ENCODE data around the gene GTF3C5. TPM values are rescaled to one million over a fixed set of nuclear protein-coding genes. Genes with fewer than 3 reads are reported as not detected.

GTF3C5 gene
- total RNA-seq, 2 experiments from 2014 or later, result 49.0 to 52.4 TPM

GRCh38 chr9:133103183-133103986 lies 72.6 kb downstream of the GTF3C5 start:
- DNase-seq (peak; percentile 38 to 76 (median 50)), ATAC-seq (ENCODE audit: poor library complexity) (peak; percentile 50)
- ChIA-PET CTCF (interaction anchor here (0.6 to 6.0 kb wide), 4 partner anchors 15 to 45 kb away, joined by 3 to 39 read pairs (median 16); no protein-coding TSS in a partner anchor), POLR2A (interaction anchor here (0.7 to 1.5 kb wide), 2 partner anchors 41 to 46 kb away, joined by 3 to 7 read pairs; no protein-coding TSS in a partner anchor)
- Mint-ChIP-seq H3K36me3 (ENCODE audit: low read depth) (peaks cover 86% of the 10 kb centered on the region), H3K4me3 (peak overlapping the region; percentile 11), H3K9me3 (no peaks in the 10 kb centered on the region), H3K27me3 (no peaks in the 10 kb centered on the region), H3K4me1 (ENCODE audit: low read depth) (no peaks in the 10 kb centered on the region), H3K27ac (peak overlapping the region; percentile 51)
- H3K27ac ChIP-seq (ENCODE audit: low read depth in 1 of 2, low read length in 2 of 2), result peak overlapping the region in 1 of 2 donors; percentile 19
- H3K36me3 ChIP-seq (ENCODE audit: insufficient read depth, low read length), result peaks cover 97% of the 10 kb centered on the region
- no peak overlapping the region for H3K4me3 ChIP-seq (ENCODE audit: low read length)
- peak; percentile 96 for TF ChIP-seq CTCF (IDR thresholded peaks at IDR 0.05)
- no peaks in the 10 kb centered on the region for H3K27me3 ChIP-seq (ENCODE audit: control insufficient read depth in 1 of 2, insufficient read depth in 2 of 2, low read length in 2 of 2)
- H3K9me3 ChIP-seq (ENCODE audit: control insufficient read depth in 1 of 2, insufficient read depth in 1 of 2, low read length in 2 of 2), result peaks cover 0 to 9% of the 10 kb centered on the region in 2 experiments
- intact Hi-C loops (cut with DNase I, micrococcal nuclease), result loop anchor here (1.0 to 2.0 kb wide), 4 partner anchors 17 to 77 kb away; partner anchors contain the start of gene RALGDS (in 1 of the 2)
- no peaks in the 10 kb centered on the region for H3K4me1 ChIP-seq (ENCODE audit: insufficient read depth, low read length)

- TF ChIP-seq CTCF (IDR thresholded peaks at IDR 0.05), result no peak
- Histone ChIP-seq H3K27me3 (ENCODE audit: control insufficient read depth in 1 of 2, insufficient read depth in 2 of 2, low read length in 2 of 2) (no peaks in the 10 kb centered on the region), H3K4me1 (ENCODE audit: insufficient read depth, low read length) (no peaks in the 10 kb centered on the region), H3K4me3 (ENCODE audit: low read length) (no peak overlapping the region), H3K27ac (ENCODE audit: low read depth in 1 of 2, low read length in 2 of 2) (peak overlapping the region in 1 of 2 donors; percentile 19), H3K36me3 (ENCODE audit: insufficient read depth, low read length) (peaks cover 97% of the 10 kb centered on the region), H3K9me3 (ENCODE audit: control insufficient read depth in 1 of 2, insufficient read depth in 1 of 2, low read length in 2 of 2) (peaks cover 0 to 2% of the 10 kb centered on the region in 2 experiments)
- intact Hi-C loops (cut with DNase I, micrococcal nuclease), result loop anchor here (1.0 to 2.0 kb wide), 4 partner anchors 17 to 76 kb away; partner anchors contain the start of gene RALGDS (in 1 of the 2)
- H3K9me3 Mint-ChIP-seq, result no peaks in the 10 kb centered on the region
- H3K27ac Mint-ChIP-seq, result peak overlapping the region; percentile 39
- H3K4me3 Mint-ChIP-seq, result no peak overlapping the region
- H3K27me3 Mint-ChIP-seq, result no peaks in the 10 kb centered on the region
- DNase-seq, result peak in 1 of 14 experiments; percentile 23
- peaks cover 81% of the 10 kb centered on the region for H3K36me3 Mint-ChIP-seq (ENCODE audit: low read depth)
- no peaks in the 10 kb centered on the region for H3K4me1 Mint-ChIP-seq (ENCODE audit: low read depth)
- ChIA-PET CTCF (interaction anchor here (4.0 to 6.0 kb wide), 2 partner anchors 40 to 44 kb away, joined by 29 to 39 read pairs; no protein-coding TSS in a partner anchor), POLR2A (no interaction called here)
- ATAC-seq (ENCODE audit: poor library complexity), result no peak
These were observed 73.2 kb downstream of the GTF3C5 start for GRCh38 chr9:133103987-133104505.

- H3K4me3 ChIP-seq (ENCODE audit: low read length), result no peak overlapping the region
- Mint-ChIP-seq H3K4me1 (ENCODE audit: low read depth) (no peaks in the 10 kb centered on the region), H3K4me3 (no peak overlapping the region), H3K36me3 (ENCODE audit: low read depth) (peaks cover 79% of the 10 kb centered on the region), H3K27me3 (no peaks in the 10 kb centered on the region), H3K27ac (peak overlapping the region; percentile 39), H3K9me3 (no peaks in the 10 kb centered on the region)
- TF ChIP-seq CTCF (IDR thresholded peaks at IDR 0.05), result no peak
- POLR2A ChIA-PET, result interaction anchor here (1.6 kb wide), 1 partner anchor 39 kb away, joined by 3 read pairs; no protein-coding TSS in a partner anchor
- no peak overlapping the region for H3K27ac ChIP-seq (ENCODE audit: low read depth in 1 of 2, low read length in 2 of 2)
- CTCF ChIA-PET, result interaction anchor here (0.7 to 4.0 kb wide), 2 partner anchors 40 to 43 kb away, joined by 3 to 29 read pairs; no protein-coding TSS in a partner anchor
- DNase-seq (peak in 1 of 14 experiments; percentile 28), ATAC-seq (ENCODE audit: poor library complexity) (no peak)
- H3K4me1 ChIP-seq (ENCODE audit: insufficient read depth, low read length), result no peaks in the 10 kb centered on the region
- peaks cover 96% of the 10 kb centered on the region for H3K36me3 ChIP-seq (ENCODE audit: insufficient read depth, low read length)
- no peaks in the 10 kb centered on the region for H3K9me3 ChIP-seq (ENCODE audit: control insufficient read depth in 1 of 2, insufficient read depth in 1 of 2, low read length in 2 of 2)
- intact Hi-C loops (cut with DNase I, micrococcal nuclease), result no loop called here
- no peaks in the 10 kb centered on the region for H3K27me3 ChIP-seq (ENCODE audit: control insufficient read depth in 1 of 2, insufficient read depth in 2 of 2, low read length in 2 of 2)
These were observed 74.1 kb downstream of the GTF3C5 start for GRCh38 chr9:133104718-133105460.
